Muscle of arm (tissue), 12 donors: ENCODE measurements around the gene CHTOP. TPM values are rescaled to one million over a fixed set of nuclear protein-coding genes. Genes with fewer than 3 reads are reported as not detected.
"Not testable (repeated sequence)": the region's sequence is repeated elsewhere in the genome, so short reads cannot be mapped to it uniquely, and the experiment has no call there.

Source experiments
- DNase-seq: peaks from one replicate; pipeline ENCODE4 v3.0.0-alpha.2; 2013
- polyA plus RNA-seq, 12 donors: library from polyadenylated mRNA; unstranded; fragments of 120-200 nt; gene quantifications; one replicate each; pipeline ENCODE4 v1.2.1, GENCODE V29; 2013; ENCODE audit not compliant: insufficient read length in 12 of 12

CHTOP gene
- polyA plus RNA-seq, 12 donors: 80.0 to 120 (median 87.3) TPM; not detected in 1

- peak; percentile 94 for DNase-seq
Observed at GRCh38 chr1:153658400-153659174, 24.7 kb downstream of the CHTOP start, which contains the start of gene SNAPIN. SNAPIN (plus strand) TSS chr1:153658703; CDS start chr1:153658744, 41 bp downstream.

GRCh38 chr1:153659175-153659534 is 25.3 kb downstream of the CHTOP start:
- no peak for DNase-seq

GRCh38 chr1:153659656-153660055 is 25.8 kb downstream of the CHTOP start:
- no peak for DNase-seq

- DNase-seq: no peak
Observed at GRCh38 chr1:153661111-153661708, 27.3 kb downstream of the CHTOP start.

- DNase-seq: no peak
Observed at GRCh38 chr1:153662269-153662668, 28.4 kb downstream of the CHTOP start.

GRCh38 chr1:153663211-153663610 is 29.3 kb downstream of the CHTOP start:
- DNase-seq: no peak

GRCh38 chr1:153667439-153667838 is 33.6 kb downstream of the CHTOP start:
- no peak for DNase-seq

GRCh38 chr1:153668672-153669071 is 34.8 kb downstream of the CHTOP start:
- DNase-seq: not testable (repeated sequence)

- DNase-seq: no peak
Observed at GRCh38 chr1:153669606-153670005, 35.7 kb downstream of the CHTOP start.

- no peak for DNase-seq
Observed at GRCh38 chr1:153670257-153670858, 36.5 kb downstream of the CHTOP start.

GRCh38 chr1:153670859-153671627 is 37.2 kb downstream of the CHTOP start, which contains the start of gene ILF2:
ILF2 (minus strand) TSS chr1:153670993; CDS start chr1:153670922, 71 bp downstream.
- DNase-seq: peak; percentile 99

- not testable (repeated sequence) for DNase-seq
Observed at GRCh38 chr1:153671628-153672353, 37.9 kb downstream of the CHTOP start.

- no peak for DNase-seq
Observed at GRCh38 chr1:153673511-153673910, 39.6 kb downstream of the CHTOP start.

- no peak for DNase-seq
Observed at GRCh38 chr1:153677718-153678518, 44.1 kb downstream of the CHTOP start.

GRCh38 chr1:153678519-153679336 is 44.9 kb downstream of the CHTOP start, which contains the start of gene NPR1:
NPR1 (plus strand) TSS chr1:153678688; CDS start chr1:153679109, 421 bp downstream.
- no peak for DNase-seq

- no peak for DNase-seq
Observed at GRCh38 chr1:153679337-153680119, 45.7 kb downstream of the CHTOP start.

- no peak for DNase-seq
Observed at GRCh38 chr1:153680120-153680403, 46.2 kb downstream of the CHTOP start.

GRCh38 chr1:153682730-153683129 is 48.9 kb downstream of the CHTOP start:
- no peak for DNase-seq

GRCh38 chr1:153683854-153684253 is 50.0 kb downstream of the CHTOP start:
- DNase-seq: no peak
